ENCODE measurements around the gene CNIH1. TPM values are rescaled to one million over a fixed set of nuclear protein-coding genes. Genes with fewer than 3 reads are reported as not detected.

The CNIH1 gene
- total and polyA plus RNA-seq, 2 of the 13 experiments (the other 11 are each of a cell fraction or from before 2014, with no cell fraction given): 166 to 421 TPM

DNA sequence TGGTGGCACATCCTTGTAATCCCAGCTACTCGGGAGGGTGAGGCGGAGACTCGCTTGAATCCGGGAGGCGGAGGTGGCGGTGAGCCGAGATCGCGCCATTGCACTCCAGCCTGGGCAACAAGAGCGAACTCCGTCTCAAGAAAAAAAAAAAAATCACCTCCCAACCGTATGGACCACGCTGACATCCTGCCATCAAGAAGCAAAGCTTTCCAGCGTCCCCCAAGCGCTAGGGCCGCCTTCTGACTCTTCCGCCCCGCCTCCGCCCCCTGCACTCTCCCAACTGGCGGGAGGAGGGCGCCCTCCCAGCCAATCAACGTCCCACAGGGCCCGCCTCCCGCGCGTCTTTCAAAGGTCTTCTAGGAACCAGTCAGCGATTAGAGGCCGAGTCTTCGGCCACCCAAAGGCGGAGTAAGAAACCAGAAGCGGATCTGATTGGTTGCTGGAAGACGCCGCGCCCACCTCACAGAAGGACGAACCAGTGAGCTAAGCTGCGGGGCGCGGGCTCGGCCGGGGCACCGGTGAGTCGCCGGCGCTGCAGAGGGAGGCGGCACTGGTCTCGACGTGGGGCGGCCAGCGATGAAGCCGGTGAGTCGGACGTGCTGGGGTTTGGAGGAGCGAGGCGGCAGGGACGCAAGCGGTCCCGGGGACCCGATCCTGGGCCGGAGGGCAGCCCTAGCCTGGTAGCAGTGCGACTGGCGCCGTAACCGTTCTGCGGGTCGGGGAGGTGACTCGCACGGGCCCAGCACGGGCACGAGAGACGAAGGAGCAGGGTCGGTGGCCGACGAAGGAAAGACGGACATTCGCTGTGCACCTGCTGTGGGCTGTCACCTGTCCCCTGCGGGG lies 44.5 kb downstream of the CNIH1 start, which contains the start of gene CDKN3 (continued):
- TF ChIP-seq ZNF235 (CRISPR knock-in tag; IDR thresholded peaks at IDR 0.05; ENCODE audit: borderline replicate concordance) (peak; percentile 90; the same call in 1 of the 2 replicates), ZNF180 (CRISPR knock-in tag; IDR thresholded peaks at IDR 0.05; ENCODE audit: borderline replicate concordance, low read depth) (no peak), ZNF891 (CRISPR knock-in tag; IDR thresholded peaks at IDR 0.05) (no peak), CBX5 (CRISPR knock-in tag; IDR thresholded peaks at IDR 0.05; ENCODE audit: borderline replicate concordance) (peak; percentile 50; the same call in 1 of the 2 replicates), RAD51 (IDR thresholded peaks at IDR 0.05; ENCODE audit: borderline replicate concordance) (no peak), TOPORS (CRISPR knock-in tag; IDR thresholded peaks at IDR 0.05) (peak; percentile 77), POLR2G (IDR thresholded peaks at IDR 0.05; ENCODE audit: low read depth, low read length) (peak; percentile 89), CREB1 (IDR thresholded peaks at IDR 0.05) (peak; percentile 82), CREB1 (CRISPR knock-in tag; IDR thresholded peaks at IDR 0.05) (peak; percentile 85), FOXP1 (IDR thresholded peaks at IDR 0.05) (no peak), FOXP1 (CRISPR knock-in tag; IDR thresholded peaks at IDR 0.05) (no peak), GPN1 (CRISPR knock-in tag; IDR thresholded peaks at IDR 0.05; ENCODE audit: borderline replicate concordance) (peak; percentile 38; the same call in 1 of the 2 replicates), ZMYM2 (CRISPR knock-in tag; IDR thresholded peaks at IDR 0.05) (peak; percentile 96), SETDB1 (CRISPR knock-in tag; IDR thresholded peaks at IDR 0.05; ENCODE audit: borderline replicate concordance) (no peak), SKI (IDR thresholded peaks at IDR 0.05; ENCODE audit: partially characterized antibody) (no peak), ATF1 (CRISPR knock-in tag; IDR thresholded peaks at IDR 0.05) (peak; percentile 80)
- TF ChIP-seq, protein P1, sequence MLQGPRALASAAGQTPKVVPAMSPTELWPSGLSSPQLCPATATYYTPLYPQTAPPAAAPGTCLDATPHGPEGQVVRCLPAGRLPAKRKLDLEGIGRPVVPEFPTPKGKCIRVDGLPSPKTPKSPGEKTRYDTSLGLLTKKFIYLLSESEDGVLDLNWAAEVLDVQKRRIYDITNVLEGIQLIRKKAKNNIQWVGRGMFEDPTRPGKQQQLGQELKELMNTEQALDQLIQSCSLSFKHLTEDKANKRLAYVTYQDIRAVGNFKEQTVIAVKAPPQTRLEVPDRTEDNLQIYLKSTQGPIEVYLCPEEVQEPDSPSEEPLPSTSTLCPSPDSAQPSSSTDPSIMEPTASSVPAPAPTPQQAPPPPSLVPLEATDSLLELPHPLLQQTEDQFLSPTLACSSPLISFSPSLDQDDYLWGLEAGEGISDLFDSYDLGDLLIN (CRISPR knock-in tag; IDR thresholded peaks at IDR 0.05; ENCODE audit: borderline replicate concordance): peak; percentile 69; the same call in 1 of the 2 replicates
- TF ChIP-seq, protein P2, sequence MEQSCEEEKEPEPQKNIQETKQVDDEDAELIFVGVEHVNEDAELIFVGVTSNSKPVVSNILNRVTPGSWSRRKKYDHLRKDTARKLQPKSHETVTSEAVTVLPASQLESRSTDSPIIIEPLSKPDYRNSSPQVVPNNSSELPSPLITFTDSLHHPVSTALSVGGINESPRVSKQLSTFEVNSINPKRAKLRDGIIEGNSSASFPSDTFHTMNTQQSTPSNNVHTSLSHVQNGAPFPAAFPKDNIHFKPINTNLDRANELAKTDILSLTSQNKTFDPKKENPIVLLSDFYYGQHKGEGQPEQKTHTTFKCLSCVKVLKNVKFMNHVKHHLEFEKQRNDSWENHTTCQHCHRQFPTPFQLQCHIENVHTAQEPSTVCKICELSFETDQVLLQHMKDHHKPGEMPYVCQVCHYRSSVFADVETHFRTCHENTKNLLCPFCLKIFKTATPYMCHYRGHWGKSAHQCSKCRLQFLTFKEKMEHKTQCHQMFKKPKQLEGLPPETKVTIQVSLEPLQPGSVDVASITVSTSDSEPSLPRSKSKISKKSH (CRISPR knock-in tag; IDR thresholded peaks at IDR 0.05; ENCODE audit: borderline replicate concordance): peak; percentile 48; the same call in 1 of the 2 replicates
- TF ChIP-seq, protein P3, sequence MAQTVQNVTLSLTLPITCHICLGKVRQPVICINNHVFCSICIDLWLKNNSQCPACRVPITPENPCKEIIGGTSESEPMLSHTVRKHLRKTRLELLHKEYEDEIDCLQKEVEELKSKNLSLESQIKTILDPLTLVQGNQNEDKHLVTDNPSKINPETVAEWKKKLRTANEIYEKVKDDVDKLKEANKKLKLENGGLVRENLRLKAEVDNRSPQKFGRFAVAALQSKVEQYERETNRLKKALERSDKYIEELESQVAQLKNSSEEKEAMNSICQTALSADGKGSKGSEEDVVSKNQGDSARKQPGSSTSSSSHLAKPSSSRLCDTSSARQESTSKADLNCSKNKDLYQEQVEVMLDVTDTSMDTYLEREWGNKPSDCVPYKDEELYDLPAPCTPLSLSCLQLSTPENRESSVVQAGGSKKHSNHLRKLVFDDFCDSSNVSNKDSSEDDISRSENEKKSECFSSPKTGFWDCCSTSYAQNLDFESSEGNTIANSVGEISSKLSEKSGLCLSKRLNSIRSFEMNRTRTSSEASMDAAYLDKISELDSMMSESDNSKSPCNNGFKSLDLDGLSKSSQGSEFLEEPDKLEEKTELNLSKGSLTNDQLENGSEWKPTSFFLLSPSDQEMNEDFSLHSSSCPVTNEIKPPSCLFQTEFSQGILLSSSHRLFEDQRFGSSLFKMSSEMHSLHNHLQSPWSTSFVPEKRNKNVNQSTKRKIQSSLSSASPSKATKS (CRISPR knock-in tag; IDR thresholded peaks at IDR 0.05): no peak
- TF ChIP-seq, protein P4, sequence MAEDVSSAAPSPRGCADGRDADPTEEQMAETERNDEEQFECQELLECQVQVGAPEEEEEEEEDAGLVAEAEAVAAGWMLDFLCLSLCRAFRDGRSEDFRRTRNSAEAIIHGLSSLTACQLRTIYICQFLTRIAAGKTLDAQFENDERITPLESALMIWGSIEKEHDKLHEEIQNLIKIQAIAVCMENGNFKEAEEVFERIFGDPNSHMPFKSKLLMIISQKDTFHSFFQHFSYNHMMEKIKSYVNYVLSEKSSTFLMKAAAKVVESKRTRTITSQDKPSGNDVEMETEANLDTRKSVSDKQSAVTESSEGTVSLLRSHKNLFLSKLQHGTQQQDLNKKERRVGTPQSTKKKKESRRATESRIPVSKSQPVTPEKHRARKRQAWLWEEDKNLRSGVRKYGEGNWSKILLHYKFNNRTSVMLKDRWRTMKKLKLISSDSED (CRISPR knock-in tag; IDR thresholded peaks at IDR 0.05): 0 out of 2 replicates have a peak, but pooled peaks have one; percentile 29
- TF ChIP-seq, protein P5, sequence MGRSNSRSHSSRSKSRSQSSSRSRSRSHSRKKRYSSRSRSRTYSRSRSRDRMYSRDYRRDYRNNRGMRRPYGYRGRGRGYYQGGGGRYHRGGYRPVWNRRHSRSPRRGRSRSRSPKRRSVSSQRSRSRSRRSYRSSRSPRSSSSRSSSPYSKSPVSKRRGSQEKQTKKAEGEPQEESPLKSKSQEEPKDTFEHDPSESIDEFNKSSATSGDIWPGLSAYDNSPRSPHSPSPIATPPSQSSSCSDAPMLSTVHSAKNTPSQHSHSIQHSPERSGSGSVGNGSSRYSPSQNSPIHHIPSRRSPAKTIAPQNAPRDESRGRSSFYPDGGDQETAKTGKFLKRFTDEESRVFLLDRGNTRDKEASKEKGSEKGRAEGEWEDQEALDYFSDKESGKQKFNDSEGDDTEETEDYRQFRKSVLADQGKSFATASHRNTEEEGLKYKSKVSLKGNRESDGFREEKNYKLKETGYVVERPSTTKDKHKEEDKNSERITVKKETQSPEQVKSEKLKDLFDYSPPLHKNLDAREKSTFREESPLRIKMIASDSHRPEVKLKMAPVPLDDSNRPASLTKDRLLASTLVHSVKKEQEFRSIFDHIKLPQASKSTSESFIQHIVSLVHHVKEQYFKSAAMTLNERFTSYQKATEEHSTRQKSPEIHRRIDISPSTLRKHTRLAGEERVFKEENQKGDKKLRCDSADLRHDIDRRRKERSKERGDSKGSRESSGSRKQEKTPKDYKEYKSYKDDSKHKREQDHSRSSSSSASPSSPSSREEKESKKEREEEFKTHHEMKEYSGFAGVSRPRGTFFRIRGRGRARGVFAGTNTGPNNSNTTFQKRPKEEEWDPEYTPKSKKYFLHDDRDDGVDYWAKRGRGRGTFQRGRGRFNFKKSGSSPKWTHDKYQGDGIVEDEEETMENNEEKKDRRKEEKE (IDR thresholded peaks at IDR 0.05): no peak

Measured in HepG2 (cell line).